HG02981 (cell line): ENCODE data around the gene MRFAP1L1.
"Not testable (repeated sequence)": the region's sequence is repeated elsewhere in the genome, so short reads cannot be mapped to it uniquely, and the experiment has no call there.

ENCODE experiments used
- ATAC-seq: cut with Tn5 transposase; IDR thresholded peaks from one replicate; pipeline ENCODE4 v1.9.1; 2021; ENCODE audit warnings: mild to moderate bottlenecking, moderate library complexity; ENCODE audit not compliant: unreplicated experiment

MRFAP1L1 gene

DNA sequence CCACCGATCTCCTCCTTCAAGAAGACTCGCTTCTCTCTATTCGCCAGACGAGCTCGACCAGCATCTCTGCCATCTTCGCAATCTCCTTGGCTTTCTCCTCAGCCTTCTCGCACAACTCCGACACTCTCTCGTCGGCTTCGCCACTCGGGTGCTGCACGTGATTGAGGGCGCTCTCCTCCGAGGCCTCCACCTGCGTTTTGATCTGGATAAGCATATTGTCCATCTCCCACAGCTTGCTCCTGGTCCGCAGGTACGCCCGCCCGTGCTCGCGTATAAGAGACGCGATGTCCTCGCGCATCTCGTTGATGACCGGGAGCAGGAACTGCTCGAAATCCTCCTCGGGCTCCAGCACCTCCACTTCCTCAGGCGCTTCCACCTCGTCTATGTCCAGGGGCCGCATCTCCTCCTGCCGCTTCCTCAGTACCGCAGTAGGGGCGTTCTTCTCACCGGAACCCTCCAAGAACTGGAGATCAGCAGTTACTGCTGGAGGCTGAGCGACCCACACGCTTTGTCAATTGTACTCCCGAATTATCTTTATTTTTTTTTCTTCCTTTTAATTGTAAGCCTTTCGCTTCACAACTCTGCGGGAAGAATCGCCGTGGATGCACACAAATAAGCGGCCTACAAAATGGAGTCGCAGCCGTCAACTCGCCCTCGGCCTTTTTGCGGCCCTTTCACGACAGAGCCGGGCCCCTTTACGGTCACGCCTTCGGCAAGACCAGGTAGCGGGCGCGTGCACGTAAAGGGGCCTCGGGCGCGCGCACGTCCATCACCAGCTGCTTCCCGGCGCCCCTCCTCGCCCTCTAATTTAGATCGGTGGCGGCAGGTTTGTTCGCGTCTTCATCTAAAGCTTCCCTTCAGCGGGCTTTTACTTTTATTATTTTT, at the start of gene MRFAP1L1:
Gene MRFAP1L1 (minus strand): TSS at position 636 of the 885 bp plus-strand sequence. CDS start 236 bp downstream, at position 400.
- peak; percentile 67 for ATAC-seq

DNA sequence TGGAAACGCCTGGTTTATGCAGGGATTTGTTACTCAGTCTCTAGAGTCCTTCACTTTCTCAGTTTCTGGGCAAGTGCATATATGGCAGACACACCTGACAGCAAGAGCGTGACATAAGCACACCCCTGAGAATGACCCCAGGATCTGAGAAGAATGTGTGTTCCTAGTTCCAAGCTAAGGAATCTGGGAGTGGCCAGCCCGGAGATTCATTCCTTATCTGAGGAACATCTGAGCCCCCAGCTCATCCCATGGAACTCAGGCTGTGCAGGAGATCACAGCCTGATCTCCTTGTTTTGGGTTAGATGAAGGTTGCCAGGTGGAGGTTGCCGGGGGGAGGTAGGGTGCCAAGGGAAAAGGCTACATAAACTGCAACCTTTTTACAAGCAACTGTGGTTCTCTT, 49.1 kb upstream of the MRFAP1L1 start:
- no peak for ATAC-seq

DNA sequence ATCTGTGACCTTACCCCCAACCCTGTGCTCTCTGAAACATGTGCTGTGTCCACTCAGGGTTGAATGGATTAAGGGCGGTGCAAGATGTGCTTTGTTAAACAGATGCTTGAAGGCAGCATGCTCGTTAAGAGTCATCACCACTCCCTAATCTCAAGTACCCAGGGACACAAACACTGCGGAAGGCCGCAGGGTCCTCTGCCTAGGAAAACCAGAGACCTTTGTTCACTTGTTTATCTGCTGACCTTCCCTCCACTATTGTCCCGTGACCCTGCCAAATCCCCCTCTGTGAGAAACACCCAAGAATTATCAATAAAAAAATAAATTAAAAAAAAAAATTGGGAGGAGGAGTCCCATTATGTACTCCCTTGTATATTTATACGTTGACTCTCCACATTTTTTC, 46.7 kb upstream of the MRFAP1L1 start:
- ATAC-seq: not testable (repeated sequence)

DNA sequence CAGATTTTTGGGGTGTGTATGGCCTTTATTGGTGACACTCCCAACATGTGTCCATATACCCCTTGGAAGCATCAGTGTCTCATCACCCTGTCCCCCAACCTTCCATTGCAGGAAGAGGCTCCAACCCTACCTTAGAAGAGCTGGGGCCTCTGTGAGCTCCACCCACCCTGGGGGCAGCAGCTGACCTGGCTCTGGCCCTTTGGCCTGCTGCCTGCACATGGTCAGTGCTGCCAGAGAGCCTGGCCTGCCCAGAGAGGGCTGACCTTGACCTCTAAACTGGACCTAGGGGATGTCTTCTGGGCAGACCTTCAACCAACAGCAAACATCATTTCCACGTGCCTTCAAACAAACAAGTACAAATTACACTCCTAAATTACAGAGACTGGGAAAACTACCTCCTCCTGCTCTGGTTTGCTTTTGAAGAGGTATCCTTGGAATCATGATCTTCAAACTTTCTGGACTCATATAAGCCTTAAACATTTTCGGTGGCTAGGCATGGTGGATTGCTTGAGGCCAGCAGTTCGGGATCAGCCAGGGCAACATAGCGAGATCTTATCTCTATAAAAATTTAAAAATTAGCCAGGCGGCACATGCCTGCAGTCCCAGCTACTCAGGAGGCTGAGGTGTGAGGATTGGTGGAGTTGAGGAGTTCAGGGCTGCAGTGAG, 45.6 kb upstream of the MRFAP1L1 start:
- no peak for ATAC-seq

DNA sequence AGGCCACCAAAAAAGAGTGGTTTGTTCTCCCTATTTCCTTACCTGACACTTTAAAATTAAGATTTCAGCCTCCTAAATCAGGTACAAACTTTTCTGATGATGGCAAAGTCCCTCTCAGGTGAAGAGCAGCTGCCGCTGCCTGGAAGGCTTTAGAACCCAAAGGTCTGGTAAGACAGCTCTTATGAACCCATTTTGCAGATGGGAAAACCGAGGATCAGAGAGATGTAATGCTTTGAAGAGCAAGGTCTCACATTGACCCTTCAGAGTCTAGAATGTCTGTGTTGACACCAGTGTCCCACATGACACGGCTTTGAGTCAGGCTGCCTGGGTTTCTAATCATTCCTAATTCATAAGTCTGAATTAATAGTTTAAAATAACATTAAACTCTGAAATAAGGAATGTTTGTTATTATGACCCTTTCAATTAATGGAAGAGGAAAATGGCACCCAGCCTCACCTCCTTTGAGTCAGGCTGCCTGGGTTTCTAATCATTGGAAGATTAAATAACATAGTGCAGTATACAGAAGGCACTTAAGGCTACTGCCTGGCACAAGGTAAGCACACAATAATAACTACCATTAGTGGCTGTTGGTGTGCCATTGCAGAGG, 44.9 kb upstream of the MRFAP1L1 start:
- ATAC-seq: no peak

DNA sequence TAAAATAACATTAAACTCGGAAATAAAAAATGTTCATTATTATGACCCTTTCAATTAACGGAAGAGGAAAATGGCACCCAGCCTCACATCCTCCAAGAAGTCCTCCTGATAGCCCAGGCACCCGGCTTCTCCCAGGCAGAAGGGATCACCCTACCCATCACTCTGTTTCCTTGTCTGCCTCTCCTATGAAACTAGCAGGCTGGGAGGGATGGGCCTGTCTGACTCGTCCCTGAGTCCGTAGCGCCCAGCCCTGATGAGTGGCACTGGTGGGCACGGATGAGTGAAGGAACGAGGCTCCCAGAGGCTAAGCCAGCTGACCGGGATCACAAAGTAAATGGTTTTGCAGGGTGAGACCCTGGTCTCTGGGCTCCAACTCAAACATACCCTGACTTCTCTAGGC, 44.2 kb upstream of the MRFAP1L1 start:
- no peak for ATAC-seq

DNA sequence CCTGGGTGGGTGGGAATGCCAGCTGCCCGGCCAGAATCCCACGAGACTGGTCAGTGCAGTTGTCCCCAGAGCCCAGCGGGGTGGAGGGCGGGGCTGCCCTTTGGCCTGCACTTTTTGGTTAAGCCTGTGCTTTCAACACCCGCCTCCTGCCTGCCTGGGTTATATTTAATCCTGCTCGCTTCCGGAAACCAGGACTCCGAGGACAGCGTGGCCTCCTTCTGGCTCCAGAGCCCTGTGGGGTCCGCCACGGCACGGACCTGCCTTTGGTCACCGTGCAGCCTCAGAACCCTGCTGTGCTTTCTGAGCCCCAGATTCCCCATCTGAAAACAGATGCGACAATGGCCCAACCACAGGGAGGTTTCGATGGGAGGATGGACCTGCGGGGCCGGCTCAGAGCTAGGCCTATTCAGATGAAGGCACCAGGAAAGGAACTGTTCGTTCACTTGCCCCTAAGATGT, 43.5 kb upstream of the MRFAP1L1 start:
- no peak for ATAC-seq

DNA sequence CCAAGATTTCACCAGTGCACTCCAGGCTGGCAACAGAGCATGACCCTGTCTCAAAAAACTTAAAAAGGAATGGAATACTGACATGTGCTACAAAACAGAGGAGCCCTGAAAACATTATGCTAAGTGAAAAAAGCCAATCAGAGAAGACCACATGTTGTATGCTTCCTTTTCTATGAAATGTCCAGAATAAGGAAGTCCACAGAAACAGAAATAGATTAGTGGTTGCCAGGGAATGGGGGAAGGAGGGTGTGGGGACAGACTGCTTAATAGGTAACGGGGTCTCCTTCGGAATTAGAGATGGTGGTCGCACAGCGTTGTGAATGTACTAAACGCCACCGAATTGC, 42.8 kb upstream of the MRFAP1L1 start:
- no peak for ATAC-seq

DNA sequence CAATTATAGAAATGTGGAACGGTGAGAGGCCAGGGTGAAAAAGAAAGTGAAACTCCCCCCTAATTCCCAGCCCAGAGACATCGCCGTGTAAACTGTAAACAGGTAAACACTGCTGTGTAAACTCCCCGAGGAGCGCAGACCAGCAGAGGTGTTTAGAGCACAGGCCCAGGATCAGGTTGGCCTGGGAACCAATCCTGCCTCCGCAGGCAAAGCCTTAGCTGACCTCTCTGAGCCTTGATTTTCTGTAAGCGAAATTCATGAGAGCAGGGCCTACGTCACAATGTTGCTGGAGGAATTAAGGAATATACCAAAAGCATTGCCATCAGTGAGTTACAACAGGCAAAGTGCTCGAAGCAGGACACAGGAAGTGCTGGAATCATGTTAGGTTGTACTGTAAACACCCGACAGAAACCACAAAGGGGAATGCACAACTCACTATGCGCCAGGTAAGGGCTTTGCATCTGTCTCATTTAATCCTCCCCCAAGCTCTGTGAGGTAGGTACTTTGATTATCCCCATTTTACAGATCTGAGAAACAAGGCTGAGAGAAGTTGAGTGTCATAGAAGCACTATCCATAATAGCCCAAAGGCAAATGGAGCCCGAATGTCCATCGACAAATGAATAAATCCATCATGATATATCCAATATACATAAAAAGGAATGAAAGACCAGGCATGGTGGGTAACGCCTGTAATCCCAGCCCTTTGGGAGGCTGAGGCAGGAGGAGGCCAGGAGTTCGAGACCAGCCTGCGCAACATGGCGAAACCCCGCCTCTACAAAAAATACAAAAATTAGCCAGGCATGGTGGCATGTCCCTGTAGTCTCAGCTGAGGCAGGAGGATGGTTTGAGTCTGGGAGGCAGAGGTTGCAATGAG, 42.2 kb upstream of the MRFAP1L1 start:
- no peak for ATAC-seq

DNA sequence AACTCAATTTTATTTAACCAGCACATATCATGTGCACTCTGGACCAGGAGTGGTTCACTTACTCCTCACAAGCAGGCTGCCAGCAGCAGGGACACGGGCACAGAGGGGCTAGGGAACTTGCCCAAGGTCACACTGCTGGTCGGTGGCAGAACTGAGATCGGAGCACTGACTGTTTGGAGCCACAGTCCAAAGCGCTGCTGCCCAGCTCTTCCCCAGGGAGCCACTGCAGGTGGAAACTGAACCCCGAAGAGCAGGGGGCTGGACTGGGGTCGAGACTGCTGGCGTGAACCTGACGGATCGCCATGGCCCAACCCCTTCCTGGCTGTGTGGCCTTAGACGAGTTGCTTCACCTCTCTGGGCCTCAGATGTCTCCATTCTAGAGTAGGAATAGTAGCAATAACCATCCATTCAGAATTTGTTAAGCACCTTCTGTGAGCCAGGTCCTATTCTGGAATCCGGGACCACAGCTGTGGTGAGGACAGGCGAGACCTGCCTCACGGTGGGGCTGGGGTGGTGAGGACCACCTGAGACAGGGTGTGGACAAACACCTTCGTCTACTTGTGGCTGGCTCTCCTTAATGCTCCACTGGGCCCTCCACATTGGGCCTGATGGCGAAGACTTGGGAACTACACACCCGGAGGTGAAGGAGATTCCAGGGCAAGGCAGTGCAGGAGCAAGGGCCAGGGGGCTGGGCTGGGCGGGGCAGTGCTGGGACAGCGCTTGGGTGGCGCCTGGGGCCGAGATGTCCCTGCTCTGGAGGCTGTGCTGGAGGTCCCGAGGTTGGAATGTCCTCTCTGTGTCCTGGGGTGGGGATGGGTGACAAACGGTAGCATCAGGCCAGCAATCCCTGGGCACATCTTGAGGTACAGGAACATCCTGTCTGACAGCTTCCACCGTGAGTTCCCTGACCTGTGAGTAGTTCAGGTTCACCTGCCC, 40.9 kb upstream of the MRFAP1L1 start:
- no peak for ATAC-seq

DNA sequence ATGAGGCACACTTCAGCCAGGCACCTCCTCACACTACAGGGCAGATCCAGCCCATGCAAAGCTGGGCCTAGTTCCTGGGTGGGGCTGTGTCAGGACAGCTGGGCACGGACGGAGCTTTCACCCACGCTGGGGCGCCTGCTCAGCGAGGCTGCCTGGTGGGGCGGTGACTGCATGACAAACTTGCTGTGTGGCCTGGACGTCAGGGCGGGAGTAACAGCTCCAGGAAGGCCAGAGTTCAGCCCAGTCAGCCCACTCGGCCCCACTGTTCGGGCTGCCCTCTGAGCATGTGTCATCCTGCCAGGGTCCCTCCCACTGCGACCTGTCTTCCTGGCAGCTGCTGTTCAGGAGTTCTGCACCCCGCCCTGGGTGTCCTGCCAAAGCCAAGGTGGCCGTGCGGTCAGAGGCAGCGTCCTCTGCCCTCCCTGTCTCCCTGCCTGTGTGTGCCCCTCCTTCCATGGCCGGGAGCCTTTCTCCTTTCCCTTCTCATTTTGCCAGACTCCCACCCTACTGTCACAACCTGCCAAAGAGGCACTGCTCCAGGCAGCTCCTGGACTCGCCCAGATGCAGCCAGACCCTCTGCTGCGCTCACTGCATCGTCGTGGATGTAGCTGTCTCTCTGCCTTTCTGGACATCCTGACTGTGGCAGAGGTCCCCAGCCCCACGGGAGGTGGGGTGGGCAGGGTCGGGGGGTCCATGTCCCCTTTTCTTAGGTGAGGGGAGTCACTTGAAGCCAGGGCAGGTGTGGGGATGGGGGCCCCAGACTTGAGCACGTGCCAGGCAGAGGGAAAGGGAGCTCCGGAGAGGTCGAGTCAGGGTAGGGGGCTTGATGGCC, 39.9 kb upstream of the MRFAP1L1 start:
- ATAC-seq: no peak

DNA sequence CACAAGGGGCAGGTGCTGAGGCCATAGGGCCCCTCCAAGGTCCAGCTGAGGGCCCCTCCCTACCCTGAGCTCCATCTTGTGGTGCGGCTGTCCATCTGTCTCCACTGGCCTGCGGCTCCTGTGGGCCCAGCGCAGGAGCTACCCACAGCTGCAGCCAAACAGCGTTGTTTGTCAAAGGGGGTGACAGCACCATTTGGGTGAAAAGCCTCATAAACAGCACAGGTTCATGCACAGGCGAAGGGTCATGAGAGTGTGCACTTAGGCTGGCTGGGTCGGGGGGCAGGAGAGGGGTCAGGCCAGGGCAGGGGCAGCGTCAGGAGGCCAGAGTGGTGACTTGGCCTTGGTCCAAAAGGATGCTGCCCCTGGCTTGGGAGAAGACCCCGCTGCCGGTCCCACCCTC, 38.6 kb upstream of the MRFAP1L1 start:
- no peak for ATAC-seq

DNA sequence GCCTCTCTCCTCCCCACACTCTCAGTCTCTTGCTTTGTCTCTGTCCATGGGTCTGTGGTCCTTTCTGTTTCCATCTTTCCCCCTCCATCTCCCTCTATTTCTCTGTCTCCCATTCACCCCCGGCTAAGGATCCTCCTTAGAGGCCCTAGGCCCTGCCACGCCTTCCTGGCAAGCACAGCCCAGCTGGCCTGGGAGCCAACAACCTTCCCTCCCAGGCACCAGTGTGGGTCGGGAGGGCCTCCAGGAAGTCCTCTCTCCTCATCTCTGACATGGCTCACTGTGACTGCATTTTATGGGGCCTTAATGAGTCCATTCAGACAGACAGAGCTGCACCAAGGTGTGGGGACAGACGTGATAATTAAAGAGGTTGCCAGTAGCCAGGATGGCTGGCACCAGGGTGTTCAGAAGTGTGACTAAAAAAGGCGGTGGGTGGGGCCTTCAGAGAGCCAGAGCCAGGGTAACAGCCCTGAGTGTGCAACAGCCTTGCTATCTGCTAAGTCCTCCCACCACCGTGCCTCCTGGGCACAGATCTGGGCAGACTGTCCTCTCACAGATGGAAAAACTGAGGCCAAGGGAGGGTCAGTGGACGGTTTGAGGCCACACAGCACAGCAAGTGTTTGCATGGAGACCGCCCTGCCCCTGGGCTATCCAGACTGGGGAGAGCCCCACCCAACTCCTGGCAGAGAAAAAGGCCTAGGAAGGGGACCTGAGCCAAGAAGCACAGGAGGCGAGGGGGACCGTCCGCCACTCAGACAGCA, 37.8 kb upstream of the MRFAP1L1 start:
- no peak for ATAC-seq

DNA sequence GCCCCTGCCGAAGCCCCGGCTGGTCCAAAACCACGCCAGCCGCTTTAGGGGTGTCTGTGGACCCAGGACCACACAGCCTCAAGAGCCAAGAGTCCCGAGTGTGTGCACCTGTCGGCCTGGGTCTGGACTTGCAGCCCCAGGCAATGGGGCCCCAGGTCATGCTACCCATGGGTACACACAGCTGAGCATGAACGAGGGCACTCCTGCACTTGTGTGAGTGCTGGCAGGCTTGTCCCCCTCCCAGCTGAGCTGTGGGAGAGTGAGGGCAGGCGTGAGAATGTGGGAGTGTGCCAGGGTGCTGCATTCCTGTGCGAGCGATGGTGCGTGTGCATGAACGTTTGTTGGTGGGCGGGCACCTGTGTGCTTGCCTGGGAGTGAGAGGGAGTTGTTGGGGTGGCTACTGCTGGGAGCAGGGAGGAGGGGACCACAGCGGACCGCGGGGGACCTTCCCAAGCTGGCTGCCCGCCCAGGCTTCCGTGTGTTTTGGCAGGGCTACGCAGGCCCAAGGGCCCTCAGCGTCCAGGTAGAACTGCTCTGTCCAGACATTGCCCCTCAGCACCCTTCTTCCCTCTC, 37.1 kb upstream of the MRFAP1L1 start:
- ATAC-seq: no peak

DNA sequence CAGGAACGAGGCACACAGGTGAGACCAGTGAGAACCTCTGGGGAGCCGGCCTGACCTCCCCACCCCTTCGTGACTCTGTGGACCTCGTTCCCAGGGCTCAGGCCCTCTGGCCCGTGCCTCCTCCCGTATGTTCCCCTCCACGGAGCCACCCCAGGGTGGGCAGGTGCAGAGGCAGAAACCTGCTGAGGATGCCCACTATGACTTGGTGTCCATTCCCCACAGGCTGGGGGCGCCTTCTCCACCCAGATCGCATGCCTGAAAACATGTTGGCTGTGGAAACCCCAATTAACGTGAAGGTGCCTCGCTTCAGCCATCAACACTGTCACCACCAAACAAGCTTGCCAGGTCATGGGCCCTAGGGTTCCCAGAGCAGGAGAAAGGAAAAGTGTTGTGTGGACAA, 33.3 kb upstream of the MRFAP1L1 start:
- ATAC-seq: no peak

DNA sequence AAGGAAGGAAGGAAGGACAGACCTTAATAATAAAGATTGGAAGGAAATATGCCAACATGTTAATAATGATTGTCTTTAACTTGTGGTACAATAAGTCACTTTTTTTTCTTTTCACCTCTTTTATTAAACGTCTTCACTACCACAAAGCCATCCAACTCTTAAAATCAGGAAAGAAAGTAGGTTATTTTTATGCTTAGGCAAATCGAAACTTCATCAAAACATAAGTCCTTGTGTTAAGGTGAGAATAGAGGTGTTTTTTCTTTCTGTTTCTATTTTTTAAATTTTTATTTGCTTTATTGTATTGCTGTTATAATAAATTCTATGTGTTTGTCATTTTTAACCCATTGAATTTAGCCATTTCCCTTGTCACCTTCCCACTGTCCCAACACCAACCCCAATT, 32.8 kb upstream of the MRFAP1L1 start:
- no peak for ATAC-seq

DNA sequence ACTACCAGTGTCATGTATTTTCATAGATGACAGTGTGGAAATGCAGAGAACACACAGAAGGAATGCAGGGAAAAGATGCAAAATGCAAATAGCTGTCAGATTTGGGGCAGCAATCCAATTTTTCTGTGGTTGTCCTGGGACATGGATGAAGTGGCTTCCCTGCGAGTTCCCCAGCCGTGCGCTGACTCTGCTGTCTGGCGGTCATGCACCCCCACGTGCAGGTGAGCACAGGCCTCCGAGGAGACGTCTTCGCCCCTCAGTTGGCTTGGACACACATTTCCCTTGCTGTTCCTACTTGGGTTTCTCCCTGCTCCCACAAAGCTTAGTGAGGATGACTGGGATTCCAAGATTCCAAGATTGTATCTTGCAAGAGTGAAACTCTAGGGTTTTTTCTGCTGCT, 30.7 kb upstream of the MRFAP1L1 start:
- no peak for ATAC-seq

DNA sequence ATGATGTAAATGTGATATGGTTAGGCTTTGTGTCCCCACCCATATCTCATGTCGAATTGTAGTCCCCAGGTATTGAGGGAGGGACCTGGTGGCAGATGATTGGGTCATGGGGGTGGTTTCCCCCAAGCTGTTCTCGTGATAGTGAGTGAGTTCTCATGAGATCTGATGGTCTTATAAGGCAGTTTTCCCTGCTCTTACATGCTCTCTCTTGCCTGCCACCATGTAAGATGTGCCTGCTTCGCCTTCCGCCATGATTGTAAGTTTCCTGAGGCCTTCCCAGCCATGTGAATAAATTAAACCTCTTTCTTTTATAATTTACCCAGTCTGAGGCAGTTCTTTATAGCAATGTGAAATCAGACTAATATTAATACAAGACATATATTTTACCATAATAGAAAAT, 30.3 kb upstream of the MRFAP1L1 start:
- ATAC-seq: no peak
